D341Med (cell line): ENCODE measurements around the gene PCDHGA9.
"Not testable (repeated sequence)": the region's sequence is repeated elsewhere in the genome, so short reads cannot be mapped to it uniquely, and the experiment has no call there.

Source experiments
- DNase-seq: peaks from one replicate; pipeline ENCODE4 v3.0.0; 2012; ENCODE audit warnings: low spot score

The PCDHGA9 gene

GRCh38 chr5:141402553-141403243 is at the start of gene PCDHGA9:
PCDHGA9 (plus strand) TSS chr5:141402778; CDS start chr5:141402953, 175 bp downstream.
- DNase-seq, result peak; percentile 56

- no peak for DNase-seq
Observed at GRCh38 chr5:141354900-141355469, 47.6 kb upstream of the PCDHGA9 start, which contains the start of gene PCDHGA4. PCDHGA4 (plus strand) TSS chr5:141355021; CDS start chr5:141355108, 87 bp downstream.

GRCh38 chr5:141355641-141356040 is 46.9 kb upstream of the PCDHGA9 start:
- DNase-seq, result no peak

- DNase-seq, result no peak
Observed at GRCh38 chr5:141356133-141356532, 46.4 kb upstream of the PCDHGA9 start.

- DNase-seq, result no peak
Observed at GRCh38 chr5:141356950-141357349, 45.6 kb upstream of the PCDHGA9 start.

- DNase-seq, result no peak
Observed at GRCh38 chr5:141359790-141360426, 42.7 kb upstream of the PCDHGA9 start, which contains the start of gene PCDHGB2. PCDHGB2 (plus strand) TSS chr5:141359994; CDS start chr5:141360136, 142 bp downstream.

- no peak for DNase-seq
Observed at GRCh38 chr5:141360685-141361084, 41.9 kb upstream of the PCDHGA9 start.

- no peak for DNase-seq
Observed at GRCh38 chr5:141362719-141363118, 39.9 kb upstream of the PCDHGA9 start.

- no peak for DNase-seq
Observed at GRCh38 chr5:141363952-141364660, 38.5 kb upstream of the PCDHGA9 start, which contains the start of gene PCDHGA5. PCDHGA5 (plus strand) TSS chr5:141364162; CDS start chr5:141364331, 169 bp downstream.

GRCh38 chr5:141366016-141366896 is 36.3 kb upstream of the PCDHGA9 start:
- no peak for DNase-seq

- no peak for DNase-seq
Observed at GRCh38 chr5:141369994-141370848, 32.4 kb upstream of the PCDHGA9 start, which contains the start of gene PCDHGB3. PCDHGB3 (plus strand) TSS chr5:141370242; CDS start chr5:141370395, 153 bp downstream.

- no peak for DNase-seq
Observed at GRCh38 chr5:141371572-141372475, 30.8 kb upstream of the PCDHGA9 start.

GRCh38 chr5:141373673-141374317 is 28.8 kb upstream of the PCDHGA9 start, which contains the start of gene PCDHGA6:
PCDHGA6 (plus strand) TSS chr5:141373891; CDS start chr5:141374084, 193 bp downstream.
- DNase-seq, result no peak

GRCh38 chr5:141374627-141375026 is 28.0 kb upstream of the PCDHGA9 start:
- DNase-seq, result no peak

GRCh38 chr5:141375444-141376155 is 27.0 kb upstream of the PCDHGA9 start:
- not testable (repeated sequence) for DNase-seq

- DNase-seq, result no peak
Observed at GRCh38 chr5:141382469-141383294, 19.9 kb upstream of the PCDHGA9 start, which contains the start of gene PCDHGA7. PCDHGA7 (plus strand) TSS chr5:141382742; CDS start chr5:141382900, 158 bp downstream.

GRCh38 chr5:141383345-141383744 is 19.2 kb upstream of the PCDHGA9 start:
- DNase-seq, result no peak
